ENCODE measurements around the gene MAST4. TPM values are rescaled to one million over a fixed set of nuclear protein-coding genes. Genes with fewer than 3 reads are reported as not detected.

The MAST4 gene
- total RNA-seq, 2 experiments from 2014 or later, result 1.3 to 21.9 TPM

DNA sequence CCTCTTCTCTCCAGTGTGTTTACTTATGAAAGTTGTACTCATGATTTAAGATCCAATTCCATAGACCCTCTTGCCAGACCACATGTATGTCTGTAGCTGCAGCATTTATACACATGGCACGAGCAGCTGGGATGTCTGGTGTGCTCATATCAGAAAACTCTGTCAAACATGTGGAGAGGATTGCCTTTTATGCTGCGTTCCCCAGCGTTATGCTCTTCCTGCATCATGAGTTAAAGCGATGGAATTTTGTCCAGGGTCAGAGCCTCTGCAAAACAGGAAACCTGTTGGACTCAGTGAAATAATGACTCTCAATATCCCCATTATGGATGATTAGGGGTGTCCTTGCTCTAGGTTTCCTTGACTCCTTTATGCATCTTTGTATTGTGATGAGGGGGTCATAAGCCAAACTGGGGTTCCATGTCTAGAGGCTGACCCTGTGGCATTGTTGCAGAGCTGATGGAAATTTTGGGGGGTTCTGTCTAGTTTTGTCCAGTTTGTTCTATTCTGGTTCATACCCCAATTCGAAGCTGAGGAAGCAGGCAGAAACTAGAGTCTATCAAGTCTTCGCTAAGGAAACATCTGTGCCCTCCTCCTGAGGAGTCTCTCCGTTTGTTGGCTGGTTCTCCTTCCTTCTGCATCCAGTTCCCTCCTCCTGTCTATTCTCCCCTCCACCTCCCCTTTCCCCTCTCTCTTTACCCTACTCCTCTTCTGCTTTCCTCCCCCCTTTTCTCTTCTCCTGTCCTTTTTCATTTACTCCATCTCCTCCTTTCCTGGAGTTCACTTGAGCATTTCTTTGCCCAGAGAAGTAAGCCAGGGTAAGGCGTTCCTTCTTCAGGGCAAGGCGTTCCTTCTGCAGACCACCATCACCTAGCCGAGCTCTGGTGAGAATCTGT is 252.8 kb downstream of the MAST4 start:
- H3K4me1 ChIP-seq (ENCODE audit: insufficient read depth, low read length, poor library complexity, severe bottlenecking), result no peaks in the 10 kb centered on the region
- no peaks in the 10 kb centered on the region for H3K79me2 ChIP-seq (ENCODE audit: insufficient read depth, low read depth, low read length)
- H3K4me2 ChIP-seq (ENCODE audit: low read length), result no peak overlapping the region
- POLR2A ChIA-PET, result interaction anchor here (0.7 kb wide), 1 partner anchor 13 kb away, joined by 4 read pairs; no protein-coding TSS in a partner anchor
- H3K9me3 ChIP-seq (ENCODE audit: low read length), result no peaks in the 10 kb centered on the region
- no peak for TF ChIP-seq EZH2phosphoT487 (IDR thresholded peaks at IDR 0.05; ENCODE audit: borderline replicate concordance, low read depth, low read length)
- TF ChIP-seq, protein P1, sequence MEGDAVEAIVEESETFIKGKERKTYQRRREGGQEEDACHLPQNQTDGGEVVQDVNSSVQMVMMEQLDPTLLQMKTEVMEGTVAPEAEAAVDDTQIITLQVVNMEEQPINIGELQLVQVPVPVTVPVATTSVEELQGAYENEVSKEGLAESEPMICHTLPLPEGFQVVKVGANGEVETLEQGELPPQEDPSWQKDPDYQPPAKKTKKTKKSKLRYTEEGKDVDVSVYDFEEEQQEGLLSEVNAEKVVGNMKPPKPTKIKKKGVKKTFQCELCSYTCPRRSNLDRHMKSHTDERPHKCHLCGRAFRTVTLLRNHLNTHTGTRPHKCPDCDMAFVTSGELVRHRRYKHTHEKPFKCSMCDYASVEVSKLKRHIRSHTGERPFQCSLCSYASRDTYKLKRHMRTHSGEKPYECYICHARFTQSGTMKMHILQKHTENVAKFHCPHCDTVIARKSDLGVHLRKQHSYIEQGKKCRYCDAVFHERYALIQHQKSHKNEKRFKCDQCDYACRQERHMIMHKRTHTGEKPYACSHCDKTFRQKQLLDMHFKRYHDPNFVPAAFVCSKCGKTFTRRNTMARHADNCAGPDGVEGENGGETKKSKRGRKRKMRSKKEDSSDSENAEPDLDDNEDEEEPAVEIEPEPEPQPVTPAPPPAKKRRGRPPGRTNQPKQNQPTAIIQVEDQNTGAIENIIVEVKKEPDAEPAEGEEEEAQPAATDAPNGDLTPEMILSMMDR (conservative IDR thresholded peaks at IDR 0.05; ENCODE audit: low read length), result no peak
- H3K27ac ChIP-seq (ENCODE audit: low read depth, low read length, poor library complexity, severe bottlenecking), result no peak overlapping the region
- intact Hi-C loops (cut with micrococcal nuclease; ENCODE audit: unreplicated experiment), result no loop called here
- no peaks in the 10 kb centered on the region for H4K20me1 ChIP-seq (ENCODE audit: insufficient read depth, low read length)
- no TSS peak for BruUV-seq (replicated peaks)
- H2AFZ ChIP-seq (ENCODE audit: low read length), result no peak overlapping the region
- H3K4me3 ChIP-seq (ENCODE audit: low read depth, low read length, poor library complexity, severe bottlenecking), result no peak overlapping the region
- H3K9me2 ChIP-seq (ENCODE audit: insufficient read depth, low read length), result no peaks in the 10 kb centered on the region
- DNase-seq (ENCODE audit: low spot score), result no peak
- H3K36me3 ChIP-seq (ENCODE audit: insufficient read depth, low read length), result no peaks in the 10 kb centered on the region
- CTCF ChIA-PET (ENCODE audit: unreplicated experiment), result no interaction called here

DNA sequence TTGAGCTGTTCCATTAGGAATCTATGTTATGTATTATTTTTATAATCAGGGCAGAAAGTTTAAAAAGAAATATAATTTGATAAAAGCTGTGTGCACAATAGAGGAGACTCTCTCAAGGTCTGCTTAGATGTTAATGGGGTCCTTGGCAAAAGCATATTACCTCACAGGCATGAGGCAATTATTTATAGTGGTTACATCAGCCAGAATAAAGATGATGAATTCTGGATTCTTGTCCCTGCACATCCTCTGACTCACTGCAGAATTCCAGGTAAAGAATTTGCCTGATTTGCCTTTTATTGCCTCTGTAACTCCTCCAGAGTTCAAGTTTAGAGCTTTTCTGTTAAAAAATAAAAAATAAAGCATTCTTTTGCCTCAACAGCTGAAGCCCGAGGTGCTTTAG is 253.6 kb downstream of the MAST4 start:
- H3K27ac ChIP-seq (ENCODE audit: low read depth, low read length, poor library complexity, severe bottlenecking), result no peak overlapping the region
- intact Hi-C loops (cut with micrococcal nuclease; ENCODE audit: unreplicated experiment), result no loop called here
- H3K36me3 ChIP-seq (ENCODE audit: insufficient read depth, low read length), result no peaks in the 10 kb centered on the region
- H3K9me2 ChIP-seq (ENCODE audit: insufficient read depth, low read length), result no peaks in the 10 kb centered on the region
- H3K4me2 ChIP-seq (ENCODE audit: low read length), result no peak overlapping the region
- no peaks in the 10 kb centered on the region for H4K20me1 ChIP-seq (ENCODE audit: insufficient read depth, low read length)
- H2AFZ ChIP-seq (ENCODE audit: low read length), result no peak overlapping the region
- no peak for TF ChIP-seq EZH2phosphoT487 (IDR thresholded peaks at IDR 0.05; ENCODE audit: borderline replicate concordance, low read depth, low read length)
- TF ChIP-seq, protein P1 (conservative IDR thresholded peaks at IDR 0.05; ENCODE audit: low read length), result no peak
- POLR2A ChIA-PET, result no interaction called here
- CTCF ChIA-PET (ENCODE audit: unreplicated experiment), result no interaction called here
- DNase-seq (ENCODE audit: low spot score), result no peak
- H3K4me3 ChIP-seq (ENCODE audit: low read depth, low read length, poor library complexity, severe bottlenecking), result no peak overlapping the region
- BruUV-seq (replicated peaks), result no TSS peak
- H3K4me1 ChIP-seq (ENCODE audit: insufficient read depth, low read length, poor library complexity, severe bottlenecking), result no peaks in the 10 kb centered on the region
- no peaks in the 10 kb centered on the region for H3K9me3 ChIP-seq (ENCODE audit: low read length)
- no peaks in the 10 kb centered on the region for H3K79me2 ChIP-seq (ENCODE audit: insufficient read depth, low read depth, low read length)
